Measurements from ENCODE around the gene GNPAT.

DNA sequence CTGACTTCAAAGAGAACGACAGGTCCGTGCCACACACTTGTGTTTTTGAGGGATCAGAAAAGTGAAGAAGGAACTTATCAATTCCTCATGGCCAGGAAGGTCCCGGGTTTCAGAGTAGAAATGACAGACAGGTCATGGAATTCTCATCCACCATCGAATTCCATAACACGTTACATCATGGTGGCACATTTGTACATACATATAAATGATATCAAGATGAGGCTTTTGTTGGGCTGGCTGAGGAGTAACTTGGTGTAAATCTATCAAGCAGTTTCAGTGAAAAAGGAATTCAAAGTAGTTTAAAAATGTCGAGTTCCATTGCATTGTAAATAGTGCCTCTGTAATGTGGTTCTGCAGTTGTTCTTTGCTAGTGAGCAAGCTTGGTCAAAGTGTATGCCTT is 22.9 kb upstream of the GNPAT start:
- TF ChIP-seq, protein P1, sequence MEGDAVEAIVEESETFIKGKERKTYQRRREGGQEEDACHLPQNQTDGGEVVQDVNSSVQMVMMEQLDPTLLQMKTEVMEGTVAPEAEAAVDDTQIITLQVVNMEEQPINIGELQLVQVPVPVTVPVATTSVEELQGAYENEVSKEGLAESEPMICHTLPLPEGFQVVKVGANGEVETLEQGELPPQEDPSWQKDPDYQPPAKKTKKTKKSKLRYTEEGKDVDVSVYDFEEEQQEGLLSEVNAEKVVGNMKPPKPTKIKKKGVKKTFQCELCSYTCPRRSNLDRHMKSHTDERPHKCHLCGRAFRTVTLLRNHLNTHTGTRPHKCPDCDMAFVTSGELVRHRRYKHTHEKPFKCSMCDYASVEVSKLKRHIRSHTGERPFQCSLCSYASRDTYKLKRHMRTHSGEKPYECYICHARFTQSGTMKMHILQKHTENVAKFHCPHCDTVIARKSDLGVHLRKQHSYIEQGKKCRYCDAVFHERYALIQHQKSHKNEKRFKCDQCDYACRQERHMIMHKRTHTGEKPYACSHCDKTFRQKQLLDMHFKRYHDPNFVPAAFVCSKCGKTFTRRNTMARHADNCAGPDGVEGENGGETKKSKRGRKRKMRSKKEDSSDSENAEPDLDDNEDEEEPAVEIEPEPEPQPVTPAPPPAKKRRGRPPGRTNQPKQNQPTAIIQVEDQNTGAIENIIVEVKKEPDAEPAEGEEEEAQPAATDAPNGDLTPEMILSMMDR (conservative IDR thresholded peaks at IDR 0.05; ENCODE audit: low read depth, low read length) = no peak
- TF ChIP-seq EZH2 (IDR thresholded peaks at IDR 0.05; ENCODE audit: low read length, unreplicated experiment) = no peak
